Femur (tissue), 1 donor: ENCODE measurements around the gene CHRNA3.

ENCODE experiments used
- DNase-seq: peaks from one replicate; pipeline ENCODE4 v3.0.0-alpha.2; 2017

Gene CHRNA3

DNA sequence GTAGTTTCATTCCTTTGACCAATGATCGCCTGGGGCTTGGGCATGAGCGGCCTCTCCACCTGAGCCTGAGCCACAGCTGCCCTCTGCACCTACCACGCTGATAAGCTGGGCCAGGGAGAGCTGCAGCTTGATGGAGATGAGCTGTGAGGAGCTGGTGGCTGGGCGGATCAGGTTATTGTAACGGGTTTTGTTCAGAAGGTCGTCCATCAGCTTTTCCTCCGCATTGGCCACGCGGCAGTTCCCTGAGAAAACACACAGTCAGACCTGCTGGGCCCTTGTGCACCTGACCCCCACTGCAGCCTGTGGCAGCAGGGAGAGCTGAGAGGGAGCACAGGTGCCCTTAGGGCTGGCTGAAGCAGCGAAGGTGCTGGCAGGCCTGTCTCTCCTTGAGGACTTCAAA lies 14.6 kb upstream of the CHRNA3 start:
- no peak for DNase-seq

DNA sequence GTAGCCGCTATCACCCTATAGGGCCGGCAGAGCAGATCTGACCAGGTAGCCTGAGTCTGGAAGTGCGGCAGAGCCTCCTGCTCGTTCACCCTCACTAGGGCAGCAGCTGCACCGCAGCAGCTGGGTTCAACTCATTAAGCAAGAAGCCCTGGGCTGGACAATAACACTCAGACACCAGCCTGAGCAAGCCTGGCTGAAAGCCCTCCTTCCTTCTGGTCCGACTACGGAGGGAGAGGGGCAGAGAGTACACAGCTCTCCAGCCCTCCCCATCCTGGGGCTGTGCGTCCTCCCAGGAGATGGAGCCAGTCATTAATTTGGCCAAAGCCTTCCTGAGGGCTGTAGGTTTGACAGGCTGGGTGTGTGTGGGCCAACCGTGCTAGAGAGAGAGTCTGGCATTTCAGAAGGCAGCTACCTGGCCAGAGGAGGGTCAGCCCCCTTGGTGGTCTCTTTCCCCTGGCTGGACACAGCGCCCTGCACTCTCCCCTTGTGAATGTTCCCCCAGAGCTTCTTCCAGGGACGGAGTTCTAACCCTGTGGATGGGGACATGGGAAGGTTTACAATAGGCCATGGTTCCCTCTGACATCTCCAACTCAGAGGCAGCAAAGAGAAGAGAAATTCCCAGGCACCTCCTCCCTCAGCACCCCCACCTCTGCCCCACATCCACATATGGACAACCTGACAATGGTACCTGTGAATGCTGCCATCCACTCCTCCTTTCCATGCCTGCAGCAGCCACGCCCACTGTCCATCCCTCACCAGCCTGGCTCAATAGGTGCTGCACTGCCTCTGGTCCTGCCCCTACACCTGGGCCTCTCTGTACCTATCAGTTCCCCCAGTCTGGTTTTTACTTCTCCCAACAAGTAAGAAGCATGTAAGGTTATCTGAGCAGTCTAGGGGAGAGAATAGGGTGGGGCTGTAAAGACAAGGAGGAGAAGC lies 13.7 kb upstream of the CHRNA3 start:
- no peak for DNase-seq

DNA sequence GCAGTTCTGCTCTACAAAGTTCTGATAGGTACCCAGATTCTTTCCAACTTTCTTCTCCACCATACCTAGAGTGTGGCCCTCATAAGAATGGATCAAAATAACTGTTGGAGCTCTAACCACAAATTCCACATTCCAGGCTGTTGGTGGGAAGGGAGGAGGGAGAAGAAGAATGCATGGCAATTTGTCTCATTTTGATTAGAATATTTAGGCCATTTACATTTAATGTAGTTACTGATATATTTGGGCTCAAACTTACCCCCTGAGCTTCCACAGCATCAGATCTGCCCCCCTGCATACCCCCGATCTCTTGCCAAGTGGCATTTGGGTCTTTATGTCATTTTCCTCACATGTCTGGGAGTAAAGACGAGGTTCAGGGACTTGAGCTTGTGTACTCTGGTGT lies 12.6 kb upstream of the CHRNA3 start:
- no peak for DNase-seq

DNA sequence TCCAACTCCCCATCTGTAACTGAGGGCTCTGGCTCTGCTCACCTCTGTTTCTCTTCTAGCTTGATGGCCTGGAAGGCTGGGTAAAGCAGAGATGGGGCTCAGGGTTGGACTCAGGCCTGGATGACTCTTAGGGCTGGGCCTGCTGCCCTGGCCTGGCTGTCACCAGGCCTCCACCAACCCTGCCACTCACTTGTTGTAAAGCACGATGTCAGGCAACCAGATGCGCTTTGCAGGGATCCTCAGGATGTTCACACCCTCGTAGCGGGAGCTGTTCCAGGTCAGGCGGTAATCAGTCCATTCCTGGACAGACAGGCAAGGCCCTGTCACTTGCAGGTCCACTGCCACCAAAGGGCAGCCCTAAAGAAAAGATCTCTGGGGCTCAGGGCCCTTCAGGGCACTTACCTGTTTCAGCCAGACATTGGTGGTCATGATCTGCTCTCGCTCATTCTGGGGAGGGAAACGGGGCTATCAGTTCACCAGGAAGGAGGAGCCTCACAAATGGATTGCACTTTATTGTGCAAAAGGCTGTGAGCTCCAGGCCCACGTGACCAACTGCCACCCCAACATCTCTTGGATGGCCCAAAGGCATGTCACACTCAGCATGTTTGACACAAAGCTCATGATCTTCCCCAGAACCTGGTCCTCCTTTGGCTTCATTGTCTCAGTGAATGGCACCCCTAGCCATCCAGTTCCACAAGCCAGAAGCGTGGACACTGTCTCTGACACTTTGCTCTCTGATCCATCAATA lies 10.3 kb upstream of the CHRNA3 start:
- no peak for DNase-seq

DNA sequence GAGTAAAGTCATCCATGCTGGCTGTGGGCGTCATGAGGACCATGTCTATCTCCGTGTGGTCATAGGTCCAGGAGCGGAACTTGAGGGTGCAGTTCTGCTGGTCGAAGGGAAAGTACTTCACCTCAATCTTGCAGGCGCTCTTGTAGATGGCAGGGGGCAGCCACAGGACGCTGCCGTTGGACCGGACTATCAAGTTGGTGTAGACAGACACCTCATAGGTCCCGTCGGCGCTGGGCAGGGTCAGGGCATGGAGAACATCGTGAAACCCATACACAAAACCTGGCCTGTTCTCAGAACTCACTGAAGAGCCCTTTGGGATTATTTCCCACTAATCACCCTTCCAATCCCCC lies 8.9 kb upstream of the CHRNA3 start:
- no peak for DNase-seq

DNA sequence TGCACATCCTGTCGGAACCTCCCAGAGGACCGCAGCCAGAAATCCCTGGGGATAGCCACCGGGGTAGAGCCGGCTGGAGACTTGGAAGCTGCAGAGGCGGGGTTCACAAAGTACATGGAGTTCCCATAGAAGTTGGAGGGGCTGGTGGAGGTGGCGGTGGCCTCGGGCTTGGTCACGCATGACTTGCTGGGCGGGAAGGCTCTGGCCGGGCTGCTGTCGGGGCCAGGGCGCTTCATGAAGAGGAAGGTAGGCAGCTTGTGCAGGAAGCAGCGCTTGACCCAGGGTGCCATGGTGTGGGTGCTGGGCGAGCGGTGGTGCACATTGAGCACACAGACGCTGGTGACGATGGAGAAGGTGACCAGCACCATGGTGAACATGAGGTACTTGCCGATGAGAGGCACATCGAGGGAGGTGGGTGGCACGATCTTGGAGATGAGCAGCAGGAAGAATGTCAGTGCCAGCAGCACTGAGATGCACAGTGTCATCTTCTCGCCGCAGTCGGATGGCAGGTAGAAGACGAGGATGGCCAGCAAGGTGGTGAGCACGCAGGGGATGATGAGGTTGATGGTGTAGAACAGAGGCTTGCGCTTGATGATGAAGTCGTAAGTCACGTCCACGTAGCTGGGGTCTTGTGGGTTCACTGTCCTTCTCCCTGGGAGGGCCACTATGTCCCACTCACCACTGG lies 8.4 kb upstream of the CHRNA3 start:
- DNase-seq, result no peak

- no peak for DNase-seq
Measured at GRCh38 chr15:78628227-78628626, 7.4 kb upstream of the CHRNA3 start.

DNA sequence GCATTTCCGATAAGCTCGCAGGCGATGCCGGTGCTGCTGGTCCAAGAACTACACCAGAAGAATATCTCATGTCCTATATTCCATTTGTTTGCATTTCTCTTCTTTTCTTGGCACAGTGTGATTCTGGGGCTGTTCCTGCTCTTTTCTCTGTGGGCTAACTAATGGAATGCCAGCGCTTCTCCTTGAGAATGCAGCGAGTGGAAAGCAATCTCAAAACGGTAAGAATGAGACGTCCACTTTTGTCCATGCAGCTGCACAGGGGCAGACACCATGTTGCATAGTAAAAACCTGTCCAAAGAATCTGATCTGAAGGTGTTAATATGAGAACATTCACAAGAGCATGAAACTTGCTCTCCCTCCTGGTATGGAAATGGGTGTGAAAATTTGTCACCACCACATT lies 6.6 kb upstream of the CHRNA3 start:
- DNase-seq, result no peak

GRCh38 chr15:78626381-78626995 lies 5.7 kb upstream of the CHRNA3 start:
- DNase-seq, result no peak

DNA sequence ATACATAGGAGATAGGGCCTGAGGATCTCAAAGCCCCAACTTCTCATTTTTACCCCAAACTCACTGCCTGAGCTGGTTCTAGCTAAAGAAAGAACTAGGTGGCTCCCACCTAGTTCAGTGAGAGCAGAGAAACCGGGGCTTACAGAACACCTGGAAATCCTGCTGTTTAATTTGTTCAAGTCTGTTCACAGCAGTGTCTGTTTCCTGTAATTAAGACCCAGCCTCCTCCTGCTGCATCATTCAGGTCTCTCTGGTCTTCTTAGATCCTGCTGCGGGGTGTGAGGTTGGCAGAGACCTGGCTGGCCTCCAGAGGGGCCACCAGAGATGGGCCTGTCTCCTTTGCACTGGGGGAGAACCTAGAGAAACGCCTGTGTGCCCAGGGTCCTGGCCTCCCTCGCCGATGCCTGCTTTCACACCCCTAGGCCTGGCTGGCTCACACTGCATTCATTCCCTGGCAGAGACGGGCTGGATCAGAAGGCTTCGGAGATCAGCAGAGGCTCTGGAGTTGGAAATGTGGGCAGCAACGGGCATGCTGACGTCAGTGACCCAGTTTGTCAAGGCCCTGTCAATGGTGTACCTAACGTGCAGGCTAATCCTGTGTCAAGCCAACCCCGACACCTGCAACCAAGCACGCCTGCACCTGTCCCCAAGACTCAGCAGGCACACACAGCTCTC lies 4.9 kb upstream of the CHRNA3 start:
- no peak for DNase-seq

GRCh38 chr15:78624651-78625590 lies 4.1 kb upstream of the CHRNA3 start:
- no peak for DNase-seq

GRCh38 chr15:78623786-78624497 lies 3.1 kb upstream of the CHRNA3 start:
- no peak for DNase-seq

DNA sequence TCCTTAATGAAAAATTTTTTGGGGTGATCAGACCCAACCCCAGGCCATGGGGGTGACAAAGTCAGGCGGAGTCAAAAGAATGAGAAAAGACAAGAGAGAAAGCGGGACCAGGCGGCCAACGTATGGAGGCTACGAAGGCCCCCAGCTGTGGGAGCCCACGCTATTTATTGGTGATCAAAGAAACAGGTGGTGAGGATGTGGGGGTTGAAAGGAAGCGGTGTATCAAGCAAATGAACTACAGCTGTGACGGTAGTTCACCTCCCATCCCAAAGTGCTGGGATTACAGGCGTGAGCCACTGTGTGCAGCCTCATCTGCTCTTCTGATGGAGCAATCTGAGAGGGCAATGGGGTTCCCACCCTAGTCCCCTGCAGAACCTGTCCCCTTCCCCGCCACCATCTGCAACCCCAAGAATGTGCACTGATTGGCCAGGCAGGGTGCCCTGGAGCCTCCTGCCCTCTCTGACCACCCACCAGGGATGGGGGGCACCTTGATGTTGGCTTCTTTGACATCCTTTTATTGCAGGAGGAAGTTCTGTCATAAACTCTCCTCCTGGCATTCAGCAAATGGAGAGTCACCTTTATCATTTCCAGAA lies 1.1 kb upstream of the CHRNA3 start:
- no peak for DNase-seq

DNA sequence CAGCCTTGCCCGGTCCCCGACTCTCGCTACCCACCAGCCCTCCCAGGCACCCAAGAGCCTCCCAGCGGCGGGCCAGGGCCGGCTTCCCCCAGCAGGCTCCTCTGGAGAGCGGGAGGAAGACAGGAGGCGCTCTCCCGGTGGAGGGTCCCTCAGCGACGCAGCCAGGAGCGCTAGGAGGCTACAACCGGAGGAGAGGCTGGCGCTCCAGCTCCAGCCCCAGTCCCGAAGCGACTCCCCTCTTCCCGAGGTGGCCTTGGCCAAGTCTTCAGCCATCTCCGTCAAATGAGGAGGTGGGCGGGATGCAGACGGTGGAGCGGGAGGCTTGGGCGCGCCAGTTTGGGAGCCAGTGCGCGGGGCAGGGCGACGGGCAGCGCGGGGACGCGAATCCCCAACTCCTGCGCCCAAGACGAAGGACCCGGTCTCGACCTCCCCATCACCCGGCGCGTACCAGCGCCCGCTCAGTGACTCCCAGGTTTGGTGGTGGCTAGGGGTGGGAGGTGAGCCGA lies 722 bp downstream of the CHRNA3 start:
- no peak for DNase-seq

DNA sequence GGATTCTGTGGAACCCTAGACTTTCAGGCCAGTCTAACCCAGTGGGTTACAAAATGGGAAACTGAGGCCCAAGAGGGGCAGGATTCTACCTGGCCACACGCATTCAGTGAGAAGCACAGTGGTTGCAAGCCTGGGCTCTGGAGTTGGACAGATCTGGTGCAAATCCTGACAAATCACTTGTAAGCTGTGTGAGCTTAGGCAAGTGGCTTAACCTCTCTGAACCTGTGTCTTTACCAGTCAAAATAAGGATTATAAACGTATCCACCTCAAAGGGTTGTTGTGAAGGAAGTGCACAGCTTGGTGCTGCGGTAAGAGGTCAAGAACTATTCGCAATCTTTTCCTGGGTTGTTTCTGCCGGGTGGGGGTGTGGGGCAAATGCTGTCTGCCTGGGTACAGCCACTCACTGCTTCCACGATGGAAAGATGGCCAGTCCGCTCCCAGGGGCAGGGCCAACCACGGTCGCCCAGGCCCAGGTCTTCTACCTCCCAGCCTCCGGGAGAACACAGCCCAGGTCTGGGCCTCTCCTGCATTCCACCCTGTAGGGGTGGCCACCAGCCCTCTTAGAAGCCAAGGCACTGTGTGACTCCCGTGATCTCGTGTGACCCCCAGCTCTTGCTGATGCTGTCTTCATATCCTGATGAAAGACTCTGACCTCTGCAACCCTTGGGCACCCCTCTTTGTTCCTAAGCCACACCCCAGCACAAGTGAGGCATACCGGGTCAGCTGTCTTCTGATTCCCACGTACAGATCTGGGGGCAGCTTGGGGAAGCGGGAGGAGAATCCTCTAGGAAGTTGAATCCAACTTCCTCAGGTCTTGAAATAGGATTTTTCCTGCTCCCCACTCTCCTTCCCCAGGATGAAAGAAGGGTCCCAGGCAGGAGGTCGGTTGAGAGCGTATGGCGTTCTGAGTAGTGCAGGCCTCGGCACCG lies 1.5 kb downstream of the CHRNA3 start:
- no peak for DNase-seq

DNA sequence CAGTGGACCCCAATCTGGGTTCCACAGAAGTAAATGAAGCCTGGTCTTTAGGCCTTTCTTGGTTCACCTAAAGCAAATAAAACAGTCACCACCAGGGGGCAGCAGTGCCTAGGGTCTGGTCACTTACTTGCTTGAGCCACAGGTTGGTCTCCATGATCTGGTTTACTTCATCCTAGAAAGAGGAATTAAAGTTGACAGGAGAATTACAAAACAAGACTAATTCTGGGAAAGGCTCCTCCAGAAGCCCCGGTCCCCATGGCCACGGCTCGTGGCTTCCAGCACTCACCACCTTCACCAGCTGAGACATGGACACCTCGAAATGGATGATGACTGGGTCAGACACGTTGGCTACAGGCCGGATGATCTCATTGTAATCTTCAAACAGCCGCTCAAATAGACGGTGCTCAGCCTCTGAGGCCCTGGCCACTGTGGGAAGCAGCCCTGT lies 2.3 kb downstream of the CHRNA3 start:
- peak; percentile 89 for DNase-seq

DNA sequence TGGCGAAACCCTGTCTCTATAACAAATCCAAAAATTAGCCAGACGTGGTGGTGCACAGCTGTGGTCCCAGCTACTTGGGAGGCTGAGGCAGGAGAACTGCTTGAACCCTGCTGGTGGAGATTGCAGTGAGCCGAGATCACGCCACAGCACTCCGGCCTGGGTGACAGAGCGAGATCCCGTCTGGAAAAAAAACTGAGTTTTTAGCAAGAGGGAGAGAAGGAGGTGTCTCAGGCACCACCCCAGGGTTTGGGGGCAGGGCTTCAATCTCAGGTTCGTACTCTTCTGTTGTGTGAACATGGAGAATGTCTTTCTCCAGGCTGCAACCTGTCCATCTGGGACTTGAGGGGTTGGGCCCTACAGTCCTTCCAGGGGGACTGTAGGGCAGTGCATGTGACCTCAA lies 2.7 kb downstream of the CHRNA3 start:
- DNase-seq, result no peak

- no peak for DNase-seq
Measured at GRCh38 chr15:78617516-78617915, 3.3 kb downstream of the CHRNA3 start.

- no peak for DNase-seq
Measured at GRCh38 chr15:78617076-78617475, 3.7 kb downstream of the CHRNA3 start.
